Hepatocyte (in vitro differentiated cells): Measurements from ENCODE around the gene LAMA3. TPM values are rescaled to one million over a fixed set of nuclear protein-coding genes. Genes with fewer than 3 reads are reported as not detected.

Experiments
- DNase-seq: peaks from one replicate; pipeline ENCODE4 v3.0.0-alpha.2; 2016; ENCODE audit warnings: low spot score
- H2AFZ ChIP-seq: fragments of 200-600 bp; sonication (generic); 2 replicates; pipeline ENCODE4 v1.6.0; 2016; ENCODE audit warnings: antibody characterized with exemption, mild to moderate bottlenecking
- H3K27ac ChIP-seq: fragments of 200-600 bp; sonication (generic); 2 replicates; pipeline ENCODE4 v1.5.1; 2016; ENCODE audit warnings: mild to moderate bottlenecking
- H3K27me3 ChIP-seq: fragments of 200-600 bp; sonication (generic); 2 replicates; pipeline ENCODE4 v1.6.1; 2016
- H3K36me3 ChIP-seq: fragments of 200-600 bp; sonication (generic); replicated peaks from 2 replicates; pipeline ENCODE4 v1.5.1; 2016; ENCODE audit warnings: low read depth; ENCODE audit not compliant: insufficient read depth
- H3K4me1 ChIP-seq: fragments of 200-600 bp; sonication (generic); 2 replicates; pipeline ENCODE4 v1.5.1; 2016; ENCODE audit warnings: mild to moderate bottlenecking, moderate library complexity; ENCODE audit not compliant: insufficient read depth
- H3K4me2 ChIP-seq: fragments of 200-600 bp; sonication (generic); 2 replicates; pipeline ENCODE4 v1.6.0; 2016
- H3K4me3 ChIP-seq: fragments of 200-600 bp; sonication (generic); 2 replicates; pipeline ENCODE4 v1.5.1; 2016; ENCODE audit warnings: mild to moderate bottlenecking
- H3K79me2 ChIP-seq: fragments of 200-600 bp; sonication (generic); 2 replicates; pipeline ENCODE4 v1.6.0; 2017; ENCODE audit warnings: mild to moderate bottlenecking
- H3K9me2 ChIP-seq: fragments of 200-600 bp; sonication (generic); replicated peaks from 2 replicates; pipeline ENCODE4 v1.6.0; 2017; ENCODE audit warnings: mild to moderate bottlenecking; ENCODE audit not compliant: insufficient read depth
- H3K9me3 ChIP-seq: fragments of 200-600 bp; sonication (generic); 2 replicates; pipeline ENCODE4 v1.5.1; 2016; ENCODE audit warnings: low read depth, mild to moderate bottlenecking
- H4K20me1 ChIP-seq: fragments of 200-600 bp; sonication (generic); 2 replicates; pipeline ENCODE4 v1.6.0; 2016; ENCODE audit warnings: mild to moderate bottlenecking; ENCODE audit not compliant: insufficient read depth, poor library complexity, severe bottlenecking
- CTCF ChIP-seq: fragments of 200-600 bp; sonication (generic); IDR thresholded peaks from 2 replicates; pipeline ENCODE4 v1.5.1; 2016; ENCODE audit warnings: antibody characterized with exemption, mild to moderate bottlenecking; ENCODE audit not compliant: poor library complexity
- EZH2 ChIP-seq: fragments of 200-600 bp; sonication (generic); IDR thresholded peaks from 2 replicates; pipeline ENCODE4 v1.6.1; 2016; ENCODE audit warnings: antibody characterized with exemption, mild to moderate bottlenecking, borderline replicate concordance
- EZH2phosphoT487 ChIP-seq: fragments of 200-600 bp; sonication (generic); IDR thresholded peaks from one replicate; pipeline ENCODE4 v1.6.1; 2018; ENCODE audit warnings: antibody characterized with exemption, mild to moderate bottlenecking, low read depth, moderate library complexity; ENCODE audit not compliant: unreplicated experiment, severe bottlenecking
- WGBS: methylation state at CpG from one replicate; pipeline ENCODE4 v1.1.6; 2016; ENCODE audit warnings: low lambda C conversion rate; ENCODE audit errors: missing lambda C conversion rate; 5-methylcytosine and 5-hydroxymethylcytosine counted together
- polyA plus RNA-seq: library from polyadenylated mRNA; unstranded; fragments of >200 nt; fragmentation: Nextera tagmentation; extraction: Ambion mirVana; gene quantifications from 2 replicates; pipeline ENCODE4 v1.2.1, GENCODE V29; 2016
- total RNA-seq: library from RNA; depleted of rRNA; stranded (reverse); fragments of >200 nt; gene quantifications from 2 replicates; pipeline ENCODE4 v1.2.3, GENCODE V29; 2014

Gene LAMA3
- total and polyA plus RNA-seq, 2 experiments from 2014 or later: 29.9 to 52.1 TPM

GRCh38 chr18:23776306-23776705 is 87.1 kb downstream of the LAMA3 start:
- no peaks in the 10 kb centered on the region for H4K20me1 ChIP-seq
- WGBS: 78% methylated on average over 3 of the region's 3 CpGs
- H3K36me3 ChIP-seq: no peaks in the 10 kb centered on the region
- H3K27me3 ChIP-seq: no peaks in the 10 kb centered on the region
- H3K4me3 ChIP-seq: no peak overlapping the region
- no peak for TF ChIP-seq CTCF
- TF ChIP-seq EZH2phosphoT487: no peak
- no peak for TF ChIP-seq EZH2
- no peaks in the 10 kb centered on the region for H3K9me2 ChIP-seq
- no peaks in the 10 kb centered on the region for H3K79me2 ChIP-seq
- H3K27ac ChIP-seq: no peak overlapping the region
- no peaks in the 10 kb centered on the region for H3K4me1 ChIP-seq
- no peak for DNase-seq
- H2AFZ ChIP-seq: no peak overlapping the region
- H3K4me2 ChIP-seq: no peak overlapping the region
- H3K9me3 ChIP-seq: no peaks in the 10 kb centered on the region

DNA sequence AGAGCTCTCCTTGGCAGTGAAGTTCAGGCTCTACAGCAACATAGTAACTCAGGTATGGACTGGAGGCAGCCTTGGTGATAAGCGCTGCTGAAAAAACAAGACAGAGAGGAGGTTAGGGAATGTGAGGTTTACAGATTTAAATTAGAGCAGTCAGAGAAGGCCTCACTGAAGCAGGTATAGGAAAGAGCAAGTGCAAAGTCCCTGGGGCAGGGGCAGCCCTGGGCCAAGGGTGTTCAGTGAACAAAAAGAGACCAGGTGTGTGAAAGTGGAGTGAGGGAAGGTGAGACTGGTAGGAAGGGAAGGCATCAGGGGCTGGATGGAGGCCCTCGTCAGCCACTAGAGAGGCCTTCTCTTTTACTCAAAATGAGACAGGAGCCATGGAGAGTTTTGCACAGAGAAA is 89.6 kb downstream of the LAMA3 start:
- Histone ChIP-seq H2AFZ (no peak overlapping the region), H3K4me3 (no peak overlapping the region), H3K36me3 (no peaks in the 10 kb centered on the region), H3K79me2 (no peaks in the 10 kb centered on the region), H3K9me3 (no peaks in the 10 kb centered on the region), H4K20me1 (no peaks in the 10 kb centered on the region), H3K9me2 (no peaks in the 10 kb centered on the region), H3K4me2 (no peak overlapping the region), H3K27ac (no peak overlapping the region), H3K4me1 (no peaks in the 10 kb centered on the region), H3K27me3 (no peaks in the 10 kb centered on the region)
- 98% methylated on average over 2 of the region's 2 CpGs for WGBS
- TF ChIP-seq EZH2phosphoT487 (no peak), EZH2 (no peak), CTCF (no peak)
- DNase-seq: no peak

- WGBS: 67% methylated on average over 5 of the region's 5 CpGs
- Histone ChIP-seq H3K27me3 (no peaks in the 10 kb centered on the region), H3K4me1 (no peaks in the 10 kb centered on the region), H3K27ac (no peak overlapping the region), H2AFZ (no peak overlapping the region), H4K20me1 (no peaks in the 10 kb centered on the region), H3K79me2 (no peaks in the 10 kb centered on the region), H3K9me3 (no peaks in the 10 kb centered on the region), H3K9me2 (no peaks in the 10 kb centered on the region), H3K36me3 (no peaks in the 10 kb centered on the region), H3K4me2 (no peak overlapping the region), H3K4me3 (no peak overlapping the region)
- no peak for TF ChIP-seq EZH2phosphoT487
- TF ChIP-seq CTCF: no peak
- no peak for TF ChIP-seq EZH2
- peak; percentile 32 for DNase-seq
Observed at GRCh38 chr18:23779696-23780303, 90.5 kb downstream of the LAMA3 start.

DNA sequence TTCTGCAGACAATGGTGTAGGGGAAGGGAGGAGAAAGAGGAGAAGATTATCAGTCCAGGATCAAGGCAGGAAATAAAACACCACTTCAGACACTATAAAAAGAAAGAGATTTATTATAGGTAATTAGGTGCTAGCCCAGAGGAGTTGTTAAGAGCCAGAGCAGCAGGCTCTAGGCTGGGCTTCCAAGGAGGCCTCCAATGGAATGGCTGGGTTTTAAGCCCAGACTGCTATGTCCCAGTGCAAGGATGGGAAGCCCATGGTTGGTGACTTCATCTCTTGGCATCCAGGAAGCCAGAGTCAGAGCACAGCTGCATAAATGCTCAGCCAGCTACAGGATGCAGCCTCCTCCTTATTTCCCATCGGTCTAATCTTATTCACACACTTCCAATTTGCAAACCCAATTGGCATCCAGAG is 95.6 kb downstream of the LAMA3 start:
- no peak overlapping the region for H3K27ac ChIP-seq
- no peaks in the 10 kb centered on the region for H3K27me3 ChIP-seq
- no peaks in the 10 kb centered on the region for H3K9me3 ChIP-seq
- DNase-seq: no peak
- no peak overlapping the region for H2AFZ ChIP-seq
- H3K36me3 ChIP-seq: no peaks in the 10 kb centered on the region
- H3K4me3 ChIP-seq: no peak overlapping the region
- no peak overlapping the region for H3K4me2 ChIP-seq
- no peaks in the 10 kb centered on the region for H3K79me2 ChIP-seq
- H4K20me1 ChIP-seq: no peaks in the 10 kb centered on the region
- no peaks in the 10 kb centered on the region for H3K4me1 ChIP-seq
- no peaks in the 10 kb centered on the region for H3K9me2 ChIP-seq
- WGBS: 67% methylated on average over 1 of the region's 1 CpG
- TF ChIP-seq CTCF (no peak), EZH2phosphoT487 (no peak), EZH2 (no peak)
